GM21390 (cell line): Measurements from ENCODE around the gene TRIM14.
A peak's percentile ranks its signal among the peaks of the same experiment; 100 is the strongest.
"Not testable (repeated sequence)": the region's sequence is repeated elsewhere in the genome, so short reads cannot be mapped to it uniquely, and the experiment has no call there.

Experiments
- ATAC-seq: cut with Tn5 transposase; IDR thresholded peaks from one replicate; pipeline ENCODE4 v1.9.1; 2021; ENCODE audit not compliant: unreplicated experiment

The TRIM14 gene

GRCh38 chr9:98083566-98084183, 35.3 kb downstream of the TRIM14 start:
- no peak for ATAC-seq

- ATAC-seq, result no peak
These were observed 35.9 kb downstream of the TRIM14 start for GRCh38 chr9:98083061-98083501.

GRCh38 chr9:98081477-98082219, 37.4 kb downstream of the TRIM14 start:
- ATAC-seq, result no peak

- no peak for ATAC-seq
These were observed 38.2 kb downstream of the TRIM14 start for GRCh38 chr9:98080780-98081179.

- ATAC-seq, result no peak
These were observed 38.7 kb downstream of the TRIM14 start for GRCh38 chr9:98080326-98080725.

GRCh38 chr9:98078895-98079294, 40.1 kb downstream of the TRIM14 start:
- ATAC-seq, result no peak

- not testable (repeated sequence) for ATAC-seq
These were observed 42.5 kb downstream of the TRIM14 start for GRCh38 chr9:98076514-98076890.

- no peak for ATAC-seq
These were observed 43.7 kb downstream of the TRIM14 start for GRCh38 chr9:98075332-98075805.

GRCh38 chr9:98074115-98074990, 44.7 kb downstream of the TRIM14 start:
- ATAC-seq, result no peak

- ATAC-seq, result no peak
These were observed 47.3 kb downstream of the TRIM14 start for GRCh38 chr9:98071737-98072136.

GRCh38 chr9:98070704-98071103, 48.3 kb downstream of the TRIM14 start:
- no peak for ATAC-seq

GRCh38 chr9:98069551-98069950, 49.5 kb downstream of the TRIM14 start:
- no peak for ATAC-seq

GRCh38 chr9:98067184-98067583, 51.8 kb downstream of the TRIM14 start:
- ATAC-seq, result no peak

- ATAC-seq, result no peak
These were observed 52.8 kb downstream of the TRIM14 start for GRCh38 chr9:98066235-98066634.

GRCh38 chr9:98064623-98065392, 54.2 kb downstream of the TRIM14 start:
- no peak for ATAC-seq

GRCh38 chr9:98062161-98062560, 56.9 kb downstream of the TRIM14 start:
- no peak for ATAC-seq

GRCh38 chr9:98057138-98057799, 61.8 kb downstream of the TRIM14 start:
- ATAC-seq, result no peak

GRCh38 chr9:98056269-98057137, 62.5 kb downstream of the TRIM14 start, which contains the start of gene NANS:
Gene NANS (plus strand): TSS chr9:98056732. CDS start chr9:98056809, 77 bp downstream.
- ATAC-seq, result peak; percentile 94

- no peak for ATAC-seq
These were observed 64.6 kb downstream of the TRIM14 start for GRCh38 chr9:98054376-98054951.
